Activated naive CD4-positive, alpha-beta T cell treated with Interleukin-2 at 50 U/mL for 16 hours (primary cell): ENCODE results near the gene SLC31A1.
"Not testable (repeated sequence)": the region's sequence is repeated elsewhere in the genome, so short reads cannot be mapped to it uniquely, and the experiment has no call there.

Source experiments
- DNase-seq: peaks from one replicate; pipeline ENCODE4 v3.0.0-alpha.2; 2020

The SLC31A1 gene

DNA sequence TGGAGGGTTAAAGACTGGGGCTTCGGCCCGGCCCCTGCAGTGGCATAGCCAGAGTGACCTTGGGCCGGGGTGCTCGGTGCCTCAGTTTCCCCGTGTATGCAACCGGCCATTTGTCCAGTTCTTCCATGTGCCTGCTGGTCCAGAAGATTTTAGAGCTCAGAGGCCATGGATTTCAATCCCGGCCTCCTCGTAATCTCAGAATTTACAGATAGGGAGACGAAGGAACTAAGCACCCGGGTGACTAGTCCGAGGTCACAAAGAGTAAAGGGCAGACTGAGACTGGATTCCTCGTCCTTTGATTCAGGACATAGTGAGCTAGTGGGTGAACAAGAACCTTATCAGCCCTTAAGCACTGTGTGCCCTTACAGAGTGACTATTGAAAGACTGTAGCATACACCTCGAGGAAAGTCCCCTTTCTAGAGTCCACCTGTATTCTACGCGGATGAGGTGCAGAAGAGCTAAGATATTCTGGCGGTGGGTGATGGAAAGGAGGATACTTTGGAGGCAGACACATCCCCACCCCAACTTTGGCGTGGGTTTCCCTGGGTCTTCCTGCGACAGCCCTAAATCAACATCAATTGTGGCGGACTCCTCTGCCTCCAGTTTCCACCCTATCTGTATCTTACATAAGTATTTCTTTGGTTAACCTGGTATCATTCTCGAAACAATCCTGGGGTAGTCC, 597 bp downstream of the SLC31A1 start:
- DNase-seq = no peak

DNA sequence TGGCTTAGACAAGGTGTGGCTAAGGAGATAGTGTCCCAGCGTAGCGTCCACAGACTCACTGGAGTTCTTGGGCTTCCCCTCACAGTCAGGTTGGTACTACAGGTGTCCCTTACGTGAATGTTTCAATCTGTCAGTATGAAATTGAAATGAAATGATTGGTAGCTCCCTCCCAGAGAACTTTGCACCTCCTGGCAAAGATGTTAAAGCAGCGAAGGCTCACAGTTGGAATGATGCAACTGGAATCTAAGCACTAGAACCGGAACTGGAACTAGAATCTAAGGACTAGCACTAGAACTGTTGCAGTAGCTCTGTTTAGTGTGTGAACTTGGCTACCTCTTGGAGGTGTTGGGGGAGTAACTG, 1.1 kb downstream of the SLC31A1 start:
- no peak for DNase-seq

- DNase-seq = no peak
These were observed 2.6 kb downstream of the SLC31A1 start for GRCh38 chr9:113223963-113224362.

- no peak for DNase-seq
These were observed 6.1 kb downstream of the SLC31A1 start for GRCh38 chr9:113227436-113227835.

GRCh38 chr9:113228130-113228665, 6.9 kb downstream of the SLC31A1 start:
- no peak for DNase-seq

DNA sequence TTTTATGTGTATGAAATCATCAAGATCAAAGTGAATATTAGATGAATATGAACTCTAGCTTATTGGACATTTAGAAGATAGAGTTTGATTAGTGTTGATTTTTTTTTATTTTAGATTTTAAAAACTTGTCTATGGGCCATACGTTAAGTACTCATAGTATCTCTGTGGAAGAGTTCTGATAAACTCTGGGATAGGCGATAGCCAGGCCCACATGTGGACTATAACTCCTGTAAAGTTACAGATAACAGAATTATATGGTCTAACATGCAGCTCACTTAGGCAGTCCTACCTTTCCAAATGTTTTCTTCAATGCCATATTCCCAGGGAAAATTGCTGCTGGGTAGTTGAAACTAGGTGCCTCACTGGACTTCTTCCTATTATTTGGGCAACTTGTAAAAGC, 10.4 kb downstream of the SLC31A1 start:
- DNase-seq = no peak

DNA sequence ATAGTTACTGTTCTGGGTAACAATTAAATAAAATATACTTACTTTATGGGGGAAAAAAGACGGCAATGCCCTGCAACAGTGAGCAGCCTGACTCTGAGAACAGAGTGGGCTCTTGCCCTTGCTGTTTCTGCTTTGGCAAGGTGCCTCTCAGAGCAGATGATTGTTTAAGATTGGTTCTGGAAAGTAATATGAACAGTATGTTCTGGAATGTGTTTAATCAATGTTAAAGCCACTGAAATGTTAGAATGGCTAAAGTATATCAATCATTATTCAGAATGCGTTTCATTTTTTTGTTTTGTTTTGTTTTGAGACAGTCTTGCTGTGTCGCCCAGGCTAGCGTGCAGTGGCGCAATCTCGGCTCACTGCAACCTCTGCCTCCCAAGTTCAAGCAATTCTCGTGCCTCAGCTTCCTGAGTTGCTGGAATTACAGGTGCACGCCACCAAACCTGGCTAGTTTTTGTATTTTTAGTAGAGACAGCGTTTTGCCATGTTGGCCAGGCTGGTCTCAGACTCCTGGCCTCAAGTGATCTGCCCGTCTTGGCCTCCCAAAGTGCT, 14.4 kb downstream of the SLC31A1 start:
- DNase-seq = not testable (repeated sequence)

GRCh38 chr9:113237026-113237425, 15.7 kb downstream of the SLC31A1 start:
- DNase-seq = no peak

DNA sequence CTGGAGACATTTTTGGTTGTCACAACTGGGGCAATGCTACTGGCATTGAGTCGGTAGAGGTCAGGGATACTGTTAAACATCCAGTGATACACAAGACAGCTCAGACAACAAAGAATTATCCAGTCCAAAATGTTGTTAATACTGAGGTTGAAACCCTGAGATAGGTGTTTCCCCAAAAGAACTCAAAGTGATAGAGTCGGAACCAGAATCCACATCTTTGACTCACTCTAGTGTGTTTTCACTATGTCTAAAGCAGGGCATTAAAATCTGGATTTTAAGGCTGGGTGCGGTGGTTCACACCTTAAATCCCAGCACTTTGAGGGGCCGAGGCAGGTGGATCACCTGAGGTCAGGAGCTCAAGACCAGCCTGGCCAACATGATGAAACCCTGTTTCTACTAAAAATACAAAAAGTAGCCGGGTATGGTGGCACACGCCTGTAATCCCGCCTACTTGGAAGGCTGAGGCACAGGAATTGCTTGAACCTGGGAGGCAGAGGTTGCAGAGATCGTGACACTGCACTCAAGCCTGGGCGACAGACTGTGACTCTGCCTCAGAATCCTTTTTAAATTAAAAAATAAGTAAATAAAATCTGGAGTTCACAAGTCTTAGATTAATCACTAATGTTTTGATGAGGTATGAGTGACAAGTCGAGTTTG, 17.0 kb downstream of the SLC31A1 start:
- no peak for DNase-seq

DNA sequence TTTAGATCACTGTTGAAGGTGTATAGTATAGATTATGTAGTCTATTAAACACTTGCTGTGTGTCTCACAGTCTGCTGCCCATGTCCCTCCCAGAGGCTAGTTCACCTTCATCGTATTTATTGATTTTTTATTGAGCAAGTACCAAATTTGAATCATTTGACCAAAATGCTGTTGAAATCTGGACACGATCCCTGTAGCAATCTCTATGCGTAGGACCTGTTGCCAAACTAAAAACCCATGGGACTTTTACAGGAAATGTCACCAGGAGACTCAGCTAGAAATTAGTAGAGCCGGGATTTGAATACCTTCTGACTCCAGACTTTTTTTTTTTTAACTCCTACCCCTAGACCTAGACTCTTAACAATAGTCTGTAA, 17.5 kb downstream of the SLC31A1 start:
- no peak for DNase-seq

GRCh38 chr9:113241161-113241560, 19.8 kb downstream of the SLC31A1 start:
- no peak for DNase-seq

DNA sequence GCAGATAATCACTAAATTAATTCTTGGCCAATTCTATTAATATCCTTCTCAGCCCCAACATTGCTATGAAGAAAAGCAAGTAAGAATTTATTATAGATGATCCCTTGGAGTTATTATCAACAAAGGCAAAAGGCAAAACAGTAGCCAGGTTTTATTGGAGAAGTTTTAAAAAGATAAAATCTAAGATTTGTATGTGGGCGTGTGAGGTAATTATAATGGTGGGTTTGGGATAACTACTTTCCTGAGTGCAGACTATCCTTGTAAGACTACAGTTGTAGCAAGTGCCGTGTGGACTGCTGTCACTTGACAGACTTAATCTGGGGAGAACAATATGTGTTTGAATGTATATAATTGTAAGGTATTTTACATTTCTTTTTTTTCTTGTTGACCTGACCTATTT, 23.2 kb downstream of the SLC31A1 start:
- no peak for DNase-seq

- DNase-seq = no peak
These were observed 24.6 kb downstream of the SLC31A1 start for GRCh38 chr9:113245894-113246293.

DNA sequence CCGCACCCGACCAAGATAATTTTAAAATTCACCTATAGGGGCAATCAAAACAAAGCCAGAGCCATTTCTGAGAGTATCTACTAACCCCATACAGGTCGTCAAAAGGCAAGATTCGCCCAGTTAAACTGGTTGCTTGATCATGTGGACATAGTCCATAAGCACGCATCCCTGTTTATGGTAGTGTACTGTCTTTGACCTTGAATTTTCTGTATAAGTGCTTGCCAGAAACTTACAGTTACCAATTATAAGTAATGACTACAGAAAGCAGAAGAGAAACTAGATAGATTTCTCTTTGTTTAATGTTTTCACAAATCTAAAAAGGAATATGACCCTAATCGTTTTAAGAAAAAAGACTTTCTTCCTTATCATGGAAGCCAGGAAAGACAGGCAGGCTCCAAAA, 25.6 kb downstream of the SLC31A1 start:
- no peak for DNase-seq

GRCh38 chr9:113247640-113248039, 26.3 kb downstream of the SLC31A1 start:
- no peak for DNase-seq

DNA sequence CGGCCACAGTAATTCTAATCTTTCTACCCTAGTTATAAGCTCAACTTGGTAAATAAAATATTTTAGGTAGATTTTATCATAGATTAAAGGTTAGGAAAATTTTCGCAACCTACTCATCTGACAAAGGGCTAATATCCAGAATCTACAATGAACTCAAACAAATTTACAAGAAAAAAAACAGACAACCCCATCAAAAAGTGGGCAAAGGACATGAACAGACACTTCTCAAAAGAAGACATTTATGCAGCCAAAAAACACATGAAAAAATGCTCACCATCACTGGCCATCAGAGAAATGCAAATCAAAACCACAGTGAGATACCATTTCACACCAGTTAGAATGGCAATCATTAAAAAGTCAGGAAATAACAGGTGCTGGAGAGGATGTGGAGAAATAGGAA, 28.3 kb downstream of the SLC31A1 start:
- not testable (repeated sequence) for DNase-seq

- no peak for DNase-seq
These were observed 29.5 kb downstream of the SLC31A1 start for GRCh38 chr9:113250807-113251206.

DNA sequence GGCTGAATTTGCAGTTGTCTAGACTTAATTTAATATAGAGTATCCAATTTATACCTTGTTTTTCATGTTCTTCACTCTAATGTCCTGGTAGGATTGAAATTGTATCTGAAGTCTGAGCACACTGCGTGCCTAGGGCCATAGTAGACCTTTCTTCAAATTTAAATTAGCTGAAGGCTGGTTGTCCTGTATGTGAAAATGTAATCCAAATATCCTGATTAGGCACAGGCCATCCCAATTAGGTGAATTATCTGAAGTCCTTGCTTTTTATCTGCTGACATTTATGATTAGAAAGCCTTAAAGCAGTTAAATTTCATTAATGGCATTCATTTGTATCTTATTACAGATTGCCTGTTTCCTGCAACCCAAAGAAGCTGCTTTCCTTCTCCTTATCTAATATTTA, 33.6 kb downstream of the SLC31A1 start:
- no peak for DNase-seq

DNA sequence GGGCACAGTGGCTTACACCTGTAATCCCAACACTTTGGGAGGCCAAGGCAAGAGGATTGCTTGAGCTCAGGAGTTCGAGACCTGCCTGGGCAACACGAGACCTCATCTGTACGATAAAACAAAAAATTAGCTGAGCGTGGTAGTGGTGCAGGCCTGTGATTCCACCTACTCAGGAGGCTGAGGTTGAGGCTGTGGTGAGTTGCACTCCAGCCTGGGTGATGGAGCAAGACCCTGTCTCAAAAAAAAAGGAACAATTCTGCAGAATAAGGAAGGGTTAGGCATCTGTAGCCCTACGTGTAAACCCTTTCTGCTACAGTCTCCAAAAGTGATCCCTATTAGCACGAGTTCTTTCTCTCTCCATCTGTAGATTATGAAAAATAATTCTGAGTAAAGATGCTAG, 34.1 kb downstream of the SLC31A1 start:
- no peak for DNase-seq

GRCh38 chr9:113257863-113258262, 36.5 kb downstream of the SLC31A1 start:
- no peak for DNase-seq

- DNase-seq = no peak
These were observed 36.9 kb downstream of the SLC31A1 start for GRCh38 chr9:113258282-113258681.

DNA sequence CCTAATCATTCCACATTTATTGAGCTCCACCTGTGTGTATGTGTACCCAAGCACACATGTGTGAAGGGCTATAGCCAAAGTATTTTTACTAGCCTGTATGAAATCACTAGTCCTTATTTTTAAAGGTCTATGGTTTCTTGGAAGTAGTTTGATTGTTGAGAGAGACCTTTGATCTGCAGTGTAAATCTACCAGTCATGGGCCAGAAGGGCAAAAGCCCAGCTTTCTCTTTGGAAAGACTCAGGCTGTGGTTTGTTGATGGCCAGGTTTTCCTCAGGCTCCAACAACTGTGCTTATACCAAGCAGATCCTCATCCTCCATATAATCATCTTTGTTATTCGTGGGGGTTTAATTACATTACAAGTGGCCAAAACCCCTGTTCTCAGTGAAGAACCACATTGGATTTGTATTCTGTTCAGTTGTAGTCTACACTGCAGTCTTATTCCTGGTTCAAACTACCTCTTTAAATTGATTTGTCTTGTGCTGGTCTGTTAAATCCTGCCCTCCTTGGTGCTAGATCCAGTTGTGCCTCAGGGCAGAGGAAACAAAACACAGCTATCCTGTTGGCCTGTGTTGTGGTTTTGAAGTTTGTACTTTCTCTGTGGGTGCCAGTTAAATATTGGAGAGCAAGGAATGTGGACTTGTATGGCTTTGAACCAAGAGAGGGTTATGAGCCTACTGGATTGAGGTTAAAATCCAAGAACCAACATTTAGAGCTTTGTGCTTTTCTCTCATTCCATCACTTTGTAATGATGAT, 40.8 kb downstream of the SLC31A1 start:
- no peak for DNase-seq

GRCh38 chr9:113266174-113266573, 44.8 kb downstream of the SLC31A1 start:
- no peak for DNase-seq
